Keratinocyte (primary cell): ENCODE data around the gene ZNF2. TPM values are rescaled to one million over a fixed set of nuclear protein-coding genes. Genes with fewer than 3 reads are reported as not detected.

ENCODE experiments used
- DNase-seq: peaks from one replicate; pipeline ENCODE4 v3.0.0-alpha.2; 2011; ENCODE audit warnings: low read depth, missing footprints, low spot score
- FAIRE-seq: peaks from 2 replicates; lab custom pipeline; 2011; peaks lifted over from hg19 to GRCh38; lab: Jason Lieb, UNC
- H2AFZ ChIP-seq: 2 replicates; pipeline ENCODE4 v1.6.0; 2012; ENCODE audit warnings: low read length, control low read depth, inconsistent platforms; ENCODE audit not compliant: control insufficient read depth
- H3K27ac ChIP-seq: 2 replicates; pipeline ENCODE4 v1.5.1; 2011; ENCODE audit warnings: low read length; ENCODE audit not compliant: control insufficient read depth, insufficient read depth
- H3K27me3 ChIP-seq: 3 replicates; pipeline ENCODE4 v1.6.0; 2011; ENCODE audit warnings: low read length; ENCODE audit not compliant: control insufficient read depth, insufficient read depth; ENCODE audit errors: extremely low read depth
- H3K36me3 ChIP-seq, 2 experiments: 2 replicates in 1 of 2; 3 replicates in 1 of 2; pipeline ENCODE4 v1.5.1; 2011; ENCODE audit warnings: low read length in 2 of 2, mild to moderate bottlenecking in 1 of 2; ENCODE audit not compliant: control insufficient read depth in 2 of 2, insufficient read depth in 2 of 2; ENCODE audit errors: extremely low read depth in 1 of 2
- H3K4me1 ChIP-seq: 3 replicates; pipeline ENCODE4 v1.5.1; 2011; ENCODE audit warnings: low read length; ENCODE audit not compliant: control insufficient read depth, insufficient read depth; ENCODE audit errors: extremely low read depth
- H3K4me2 ChIP-seq: 3 replicates; pipeline ENCODE4 v1.6.0; 2011; ENCODE audit warnings: low read depth, low read length; ENCODE audit not compliant: control insufficient read depth, insufficient read depth; ENCODE audit errors: extremely low read depth
- H3K4me3 ChIP-seq, 3 experiments: fragments of 200-600 bp in 1 of 3; sonication (generic) in 1 of 3; 2 replicates in 2 of 3; 3 replicates in 1 of 3; pipeline ENCODE4 v1.5.1; 2011 to 2016; ENCODE audit warnings: low read length in 3 of 3, mild to moderate bottlenecking in 3 of 3, control low read depth in 2 of 3, inconsistent platforms in 1 of 3, low read depth in 1 of 3, mixed read lengths in 1 of 3, mixed run types in 1 of 3, moderate library complexity in 1 of 3; ENCODE audit not compliant: control insufficient read depth in 2 of 3, insufficient read depth in 2 of 3; ENCODE audit errors: extremely low read depth in 1 of 3
- H3K79me2 ChIP-seq: 2 replicates; pipeline ENCODE4 v1.6.0; 2012; ENCODE audit warnings: low read length; ENCODE audit not compliant: control insufficient read depth, insufficient read depth
- H3K9ac ChIP-seq: 3 replicates; pipeline ENCODE4 v1.6.0; 2011; ENCODE audit warnings: low read length; ENCODE audit not compliant: control insufficient read depth, insufficient read depth; ENCODE audit errors: extremely low read depth
- H3K9me1 ChIP-seq: 3 replicates; pipeline ENCODE4 v1.6.0; 2011; ENCODE audit warnings: low read length; ENCODE audit not compliant: control insufficient read depth, insufficient read depth; ENCODE audit errors: extremely low read depth
- H3K9me3 ChIP-seq: 2 replicates; pipeline ENCODE4 v1.5.1; 2012; ENCODE audit warnings: low read depth, low read length; ENCODE audit not compliant: control insufficient read depth
- H4K20me1 ChIP-seq: 3 replicates; pipeline ENCODE4 v1.6.0; 2011; ENCODE audit warnings: low read length; ENCODE audit not compliant: control insufficient read depth, insufficient read depth; ENCODE audit errors: extremely low read depth
- EZH2 ChIP-seq: IDR thresholded peaks from one replicate; pipeline ENCODE4 v1.6.1; 2012; ENCODE audit warnings: inconsistent platforms, mild to moderate bottlenecking, low read length, moderate library complexity
- dilution Hi-C: fragments of 300-500 bp; cut with MboI; formaldehyde crosslinking; loops from one replicate; pipeline ENCODE4 v1.7.0; 2020; ENCODE audit warnings: low sequenced_read_pairs; ENCODE audit not compliant: extremely low pct_ligation_motif_present
- polyA plus RNA-seq, 5 experiments: library from polyadenylated mRNA; depleted of rRNA in 3 of 5; stranded (reverse) in 3 of 5; stranded (forward) in 1 of 5; unstranded in 1 of 5; fragments of >200 nt; gene quantifications; 1 replicate in 1 of 5; 2 replicates in 3 of 5; 3 replicates in 1 of 5; pipeline versions ENCODE4 v1.2.1 to v1.2.3, GENCODE V29; 2011 to 2012; ENCODE audit warnings: missing spikeins in 2 of 5, low read depth in 1 of 5, low replicate concordance in 1 of 5
- TF ChIP-seq, protein P1 (sequence below), 3 experiments: IDR thresholded peaks in 1 of 3; conservative IDR thresholded peaks in 1 of 3; optimal IDR thresholded peaks in 1 of 3; 2 replicates in 2 of 3; 3 replicates in 1 of 3; pipeline versions ENCODE3 to v1.5.1; 2011; ENCODE audit warnings: low read length in 3 of 3, mild to moderate bottlenecking in 3 of 3, moderate library complexity in 2 of 3, control low read depth in 1 of 3, inconsistent platforms in 1 of 3; ENCODE audit not compliant: insufficient read depth in 2 of 3; ENCODE audit errors: extremely low read depth in 1 of 3

Gene ZNF2
- polyA plus RNA-seq, 1 donor (not counting 4 experiments of a cell fraction or from before 2014, with no cell fraction given), result 3.1 TPM

DNA sequence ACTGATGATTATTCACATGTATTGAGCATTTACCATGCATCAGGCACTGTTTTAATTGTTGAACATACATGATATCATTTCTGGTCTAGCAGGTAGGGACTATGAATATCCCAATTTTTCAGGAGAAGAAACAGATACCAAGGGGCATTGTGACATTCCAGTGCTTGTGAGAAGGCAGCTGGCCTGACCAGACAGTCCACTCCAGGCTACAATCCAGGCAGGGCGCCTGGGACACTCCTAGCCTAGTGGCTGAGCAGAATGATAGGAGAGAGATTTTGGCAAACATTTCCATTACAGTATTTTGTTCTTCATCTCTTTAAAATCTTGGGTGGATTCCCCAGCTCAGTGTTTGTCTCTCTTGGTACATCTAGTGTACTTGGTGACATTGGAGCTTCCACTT lies 66.6 kb downstream of the ZNF2 start:
- Histone ChIP-seq H3K27ac (no peak overlapping the region), H3K27me3 (peaks cover 8% of the 10 kb centered on the region), H3K4me1 (peaks cover 4% of the 10 kb centered on the region), H3K79me2 (no peaks in the 10 kb centered on the region), H3K9me1 (no peaks in the 10 kb centered on the region), H3K9ac (no peak overlapping the region), H3K4me3 (no peak overlapping the region), H3K4me2 (no peak overlapping the region), H4K20me1 (no peaks in the 10 kb centered on the region), H3K36me3 (no peaks in the 10 kb centered on the region), H2AFZ (no peak overlapping the region), H3K9me3 (no peaks in the 10 kb centered on the region)
- TF ChIP-seq EZH2, result no peak
- TF ChIP-seq, protein P1, sequence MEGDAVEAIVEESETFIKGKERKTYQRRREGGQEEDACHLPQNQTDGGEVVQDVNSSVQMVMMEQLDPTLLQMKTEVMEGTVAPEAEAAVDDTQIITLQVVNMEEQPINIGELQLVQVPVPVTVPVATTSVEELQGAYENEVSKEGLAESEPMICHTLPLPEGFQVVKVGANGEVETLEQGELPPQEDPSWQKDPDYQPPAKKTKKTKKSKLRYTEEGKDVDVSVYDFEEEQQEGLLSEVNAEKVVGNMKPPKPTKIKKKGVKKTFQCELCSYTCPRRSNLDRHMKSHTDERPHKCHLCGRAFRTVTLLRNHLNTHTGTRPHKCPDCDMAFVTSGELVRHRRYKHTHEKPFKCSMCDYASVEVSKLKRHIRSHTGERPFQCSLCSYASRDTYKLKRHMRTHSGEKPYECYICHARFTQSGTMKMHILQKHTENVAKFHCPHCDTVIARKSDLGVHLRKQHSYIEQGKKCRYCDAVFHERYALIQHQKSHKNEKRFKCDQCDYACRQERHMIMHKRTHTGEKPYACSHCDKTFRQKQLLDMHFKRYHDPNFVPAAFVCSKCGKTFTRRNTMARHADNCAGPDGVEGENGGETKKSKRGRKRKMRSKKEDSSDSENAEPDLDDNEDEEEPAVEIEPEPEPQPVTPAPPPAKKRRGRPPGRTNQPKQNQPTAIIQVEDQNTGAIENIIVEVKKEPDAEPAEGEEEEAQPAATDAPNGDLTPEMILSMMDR (optimal IDR thresholded peaks at IDR 0.05 in 1 of 3, IDR thresholded peaks at IDR 0.05 in 1 of 3, conservative IDR thresholded peaks at IDR 0.05 in 1 of 3; ENCODE audit: extremely low read depth in 1 of 3, insufficient read depth in 2 of 3, low read length in 3 of 3), result no peak
- FAIRE-seq, result no peak
- no peak for DNase-seq
- dilution Hi-C loops, result no loop called here

Other genes with a start within 250 kb of the ZNF2 start
- gene MAL, start 140.1 kb upstream of the ZNF2 start, polyA plus RNA-seq, result not detected in 3 replicates
- 52.2 to 64.9 TPM (median 56.7 TPM) in 3 replicates for gene MRPS5, start 44.0 kb upstream of the ZNF2 start, polyA plus RNA-seq
- gene ZNF514, start 6.0 kb upstream of the ZNF2 start, polyA plus RNA-seq, result 4.0 to 8.0 TPM (median 7.9 TPM) in 3 replicates
- 1.5 to 1.6 TPM (median 1.6 TPM) in 3 replicates for gene ZNF892, start 41.7 kb downstream of the ZNF2 start, polyA plus RNA-seq
- gene PROM2, start 108.6 kb downstream of the ZNF2 start, polyA plus RNA-seq, result 11.4 to 21.2 TPM (median 16.8 TPM) in 3 replicates
- gene KCNIP3, start 131.5 kb downstream of the ZNF2 start, polyA plus RNA-seq, result 0.66 to 2.1 TPM (median 1.5 TPM) in 3 replicates
- gene FAHD2A, start 236.9 kb downstream of the ZNF2 start, polyA plus RNA-seq, result 25.0 to 28.2 TPM (median 27.2 TPM) in 3 replicates